Activated CD4-positive, alpha-beta memory T cell treated with anti-CD3 and anti-CD28 coated beads for 36 hours (primary cell): ENCODE measurements around the gene GDI1. TPM values are rescaled to one million over a fixed set of nuclear protein-coding genes. Genes with fewer than 3 reads are reported as not detected.

Experiments
- CTCF ChIA-PET: fragments of 350-600 bp; sonication (Branson Sonifier 250); formaldehyde crosslinking; loops from one replicate; lab custom pipeline; 2021; ENCODE audit warnings: antibody characterized with exemption, inconsistent platforms; lab: Charles Lee
- POLR2A ChIA-PET: fragments of 350-600 bp; sonication (Branson Sonifier 250); formaldehyde crosslinking; loops from one replicate; lab custom pipeline; 2021; ENCODE audit warnings: antibody characterized with exemption; lab: Charles Lee
- DNase-seq: peaks from one replicate; pipeline ENCODE4 v3.0.0-alpha.2; 2020
- H3K27ac Mint-ChIP-seq: one replicate; pipeline ENCODE4 v1.8.0; 2021; ENCODE audit warnings: mixed read lengths
- H3K27me3 Mint-ChIP-seq: one replicate; pipeline ENCODE4 v1.8.0; 2021; ENCODE audit warnings: mixed read lengths
- H3K36me3 Mint-ChIP-seq: one replicate; pipeline ENCODE4 v1.8.0; 2021; ENCODE audit warnings: mixed read lengths
- H3K4me1 Mint-ChIP-seq: one replicate; pipeline ENCODE4 v1.8.0; 2021; ENCODE audit warnings: low read depth, mixed read lengths
- H3K4me3 Mint-ChIP-seq: one replicate; pipeline ENCODE4 v1.8.0; 2021; ENCODE audit warnings: mild to moderate bottlenecking, mixed read lengths
- H3K9me3 Mint-ChIP-seq: one replicate; pipeline ENCODE4 v1.8.0; 2021; ENCODE audit warnings: mixed read lengths
- intact Hi-C: fragments of 100-400 bp; cut with micrococcal nuclease; formaldehyde crosslinking; loops from one replicate; pipeline ENCODE4 v1.15.1; 2023
- total RNA-seq, 2 experiments: library from RNA; stranded (reverse); gene quantifications; one replicate each; pipeline ENCODE4 v1.2.3, GENCODE V29; 2021

The GDI1 gene
- total RNA-seq, 2 experiments from 2014 or later = 119 to 121 TPM

DNA sequence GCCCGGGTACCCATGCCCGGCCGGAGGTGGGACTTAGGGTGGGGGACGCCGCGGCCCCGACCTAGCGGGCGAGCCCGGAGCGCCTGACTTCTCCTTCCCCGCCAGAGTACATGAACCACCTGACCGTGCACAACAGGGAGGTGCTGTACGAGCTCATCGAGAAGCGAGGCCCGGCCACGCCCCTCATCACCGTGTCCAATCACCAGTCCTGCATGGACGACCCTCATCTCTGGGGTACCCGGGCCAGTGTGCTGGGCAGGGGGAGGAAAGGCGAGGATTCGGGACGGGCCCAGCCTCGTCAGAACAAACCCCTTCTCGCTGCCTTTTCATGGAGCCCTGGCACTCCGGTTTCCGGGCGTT, 25.0 kb upstream of the GDI1 start:
- H3K27ac Mint-ChIP-seq = peak overlapping the region; percentile 80
- no peaks in the 10 kb centered on the region for H3K27me3 Mint-ChIP-seq
- H3K4me3 Mint-ChIP-seq = peak overlapping the region; percentile 80
- POLR2A ChIA-PET = interaction anchor here (0.6 to 2.8 kb wide), 7 partner anchors 12 to 410 kb away, joined by 3 to 35 read pairs (median 4); partner anchors contain the start of genes ATP6AP1, RPL10 and UBL4A
- H3K36me3 Mint-ChIP-seq = peaks cover 8% of the 10 kb centered on the region
- intact Hi-C loops = no loop called here
- CTCF ChIA-PET = interaction anchor here (0.9 to 1.8 kb wide), 4 partner anchors 13 to 115 kb away, joined by 3 to 8 read pairs (median 3); partner anchors contain the start of gene RPL10
- H3K4me1 Mint-ChIP-seq = peaks cover 16% of the 10 kb centered on the region
- DNase-seq = peak; percentile 74
- no peaks in the 10 kb centered on the region for H3K9me3 Mint-ChIP-seq

- Mint-ChIP-seq H3K36me3 (peaks cover 8% of the 10 kb centered on the region), H3K27me3 (no peaks in the 10 kb centered on the region), H3K9me3 (no peaks in the 10 kb centered on the region), H3K27ac (peak overlapping the region; percentile 80), H3K4me3 (peak overlapping the region; percentile 80), H3K4me1 (peaks cover 16% of the 10 kb centered on the region)
- POLR2A ChIA-PET = interaction anchor here (0.6 to 2.8 kb wide), 7 partner anchors 12 to 410 kb away, joined by 3 to 35 read pairs (median 4); partner anchors contain the start of genes ATP6AP1, RPL10 and UBL4A
- DNase-seq = peak; percentile 57
- CTCF ChIA-PET = interaction anchor here (0.9 to 1.8 kb wide), 4 partner anchors 14 to 114 kb away, joined by 3 to 8 read pairs (median 3); partner anchors contain the start of gene RPL10
- intact Hi-C loops = no loop called here
Observed at GRCh38 chrX:154412468-154412867, 24.5 kb upstream of the GDI1 start.

DNA sequence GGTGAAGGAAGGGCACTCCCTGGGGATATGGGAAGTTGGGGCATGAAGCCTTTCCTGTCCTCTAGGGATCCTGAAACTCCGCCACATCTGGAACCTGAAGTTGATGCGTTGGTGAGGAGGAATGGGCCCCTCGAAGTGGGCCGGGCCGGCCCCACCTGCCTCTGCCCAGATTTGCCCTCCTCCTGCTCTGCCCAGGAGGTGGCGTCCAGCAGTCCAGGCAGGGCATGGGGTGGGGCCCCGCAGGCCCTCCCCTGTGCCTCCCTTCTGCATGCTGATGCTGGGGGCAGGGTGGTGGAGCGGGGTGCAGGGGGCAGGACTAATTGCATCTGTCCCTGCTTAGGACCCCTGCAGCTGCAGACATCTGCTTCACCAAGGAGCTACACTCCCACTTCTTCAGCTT, 23.8 kb upstream of the GDI1 start:
- POLR2A ChIA-PET = interaction anchor here (1.8 to 2.8 kb wide), 2 partner anchors 13 to 74 kb away, joined by 4 to 35 read pairs; partner anchors contain the start of genes RPL10 and UBL4A

GRCh38 chrX:154417157-154417556, 19.8 kb upstream of the GDI1 start:
- Mint-ChIP-seq H3K4me1 (peaks cover 5% of the 10 kb centered on the region), H3K36me3 (peaks cover 6% of the 10 kb centered on the region), H3K27me3 (no peaks in the 10 kb centered on the region), H3K27ac (no peak overlapping the region), H3K9me3 (no peaks in the 10 kb centered on the region), H3K4me3 (no peak overlapping the region)
- intact Hi-C loops = no loop called here
- POLR2A ChIA-PET = interaction anchor here (0.6 kb wide), 1 partner anchor 108 kb away, joined by 3 read pairs; no protein-coding TSS in a partner anchor
- DNase-seq = no peak
- CTCF ChIA-PET = no interaction called here

More for the DNA sequence above, 23.8 kb upstream of the GDI1 start:
- intact Hi-C loops = no loop called here
- no peak for DNase-seq
- Mint-ChIP-seq H3K36me3 (peaks cover 8% of the 10 kb centered on the region), H3K27me3 (no peaks in the 10 kb centered on the region), H3K27ac (peak overlapping the region; percentile 80), H3K4me1 (peaks cover 16% of the 10 kb centered on the region), H3K4me3 (no peak overlapping the region), H3K9me3 (no peaks in the 10 kb centered on the region)
- CTCF ChIA-PET = interaction anchor here (1.7 to 1.8 kb wide), 2 partner anchors 14 kb away, joined by 3 to 8 read pairs; partner anchors contain the start of gene RPL10

DNA sequence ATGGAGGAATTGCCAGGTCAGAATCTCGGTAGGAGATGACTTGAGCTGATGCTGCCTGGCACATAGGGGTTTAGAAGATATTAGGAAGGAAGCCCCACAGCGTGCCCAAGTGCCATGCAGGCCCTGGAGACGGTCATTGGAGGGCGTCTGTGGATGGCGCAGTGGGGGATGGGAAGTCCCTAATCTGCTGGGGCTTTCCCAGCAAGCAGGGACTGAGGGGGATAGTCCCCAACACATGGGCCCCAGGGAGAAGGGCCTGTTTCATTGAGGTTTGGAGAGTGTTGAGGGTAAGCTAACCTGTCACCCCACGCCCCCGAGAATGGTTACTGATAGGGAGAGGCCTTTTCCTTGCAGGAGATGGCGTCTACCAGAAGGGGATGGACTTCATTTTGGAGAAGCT, 17.8 kb upstream of the GDI1 start:
- CTCF ChIA-PET = interaction anchor here (0.6 kb wide), 1 partner anchor 23 kb away, joined by 3 read pairs; no protein-coding TSS in a partner anchor
- no peak overlapping the region for H3K4me3 Mint-ChIP-seq

DNA sequence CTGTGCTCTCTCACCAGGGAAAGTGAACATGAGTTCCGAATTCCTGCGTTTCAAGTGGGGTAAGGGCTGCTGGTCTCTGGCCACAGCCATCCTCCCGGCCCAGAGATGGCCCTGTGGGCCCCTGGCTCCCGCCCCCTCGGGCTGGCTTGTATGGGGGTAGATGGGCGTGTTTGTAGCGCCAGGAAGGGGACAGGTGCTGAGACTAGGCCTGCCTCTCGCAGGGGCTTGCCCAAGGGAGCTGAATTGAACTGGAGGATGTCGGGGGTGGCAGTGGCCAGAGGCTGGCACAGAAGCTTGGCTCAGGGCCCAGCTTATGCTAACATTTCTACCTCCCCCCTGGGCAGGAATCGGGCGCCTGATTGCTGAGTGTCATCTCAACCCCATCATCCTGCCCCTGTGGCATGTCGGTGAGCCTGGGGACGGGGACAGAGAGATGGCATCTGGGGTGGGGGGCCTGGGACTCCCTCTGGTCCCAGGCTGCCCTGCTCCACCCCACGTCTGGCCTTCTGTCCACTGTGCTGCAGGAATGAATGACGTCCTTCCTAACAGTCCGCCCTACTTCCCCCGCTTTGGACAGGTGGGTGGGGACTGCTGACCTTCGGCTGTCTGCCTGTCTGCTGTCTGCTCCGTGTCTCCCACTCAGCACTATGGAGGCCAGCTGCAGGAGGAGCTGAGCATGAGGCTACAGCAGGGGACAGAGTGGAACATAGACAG, 17.1 kb upstream of the GDI1 start:
- peaks cover 4% of the 10 kb centered on the region for H3K36me3 Mint-ChIP-seq
- DNase-seq = no peak
- ChIA-PET POLR2A (interaction anchor here (1.1 kb wide), 1 partner anchor 7 kb away, joined by 3 read pairs; no protein-coding TSS in a partner anchor), CTCF (no interaction called here)
- H3K27ac Mint-ChIP-seq = no peak overlapping the region
- no peaks in the 10 kb centered on the region for H3K4me1 Mint-ChIP-seq
- no peaks in the 10 kb centered on the region for H3K9me3 Mint-ChIP-seq
- intact Hi-C loops = no loop called here
- H3K4me3 Mint-ChIP-seq = no peak overlapping the region
- no peaks in the 10 kb centered on the region for H3K27me3 Mint-ChIP-seq

More for the DNA sequence above, 17.8 kb upstream of the GDI1 start:
- H3K27me3 Mint-ChIP-seq = no peaks in the 10 kb centered on the region
- POLR2A ChIA-PET = interaction anchor here (1.1 kb wide), 1 partner anchor 8 kb away, joined by 3 read pairs; no protein-coding TSS in a partner anchor
- H3K9me3 Mint-ChIP-seq = no peaks in the 10 kb centered on the region
- peaks cover 4% of the 10 kb centered on the region for H3K36me3 Mint-ChIP-seq
- no peak overlapping the region for H3K27ac Mint-ChIP-seq
- no peaks in the 10 kb centered on the region for H3K4me1 Mint-ChIP-seq
- intact Hi-C loops = no loop called here
- no peak for DNase-seq

DNA sequence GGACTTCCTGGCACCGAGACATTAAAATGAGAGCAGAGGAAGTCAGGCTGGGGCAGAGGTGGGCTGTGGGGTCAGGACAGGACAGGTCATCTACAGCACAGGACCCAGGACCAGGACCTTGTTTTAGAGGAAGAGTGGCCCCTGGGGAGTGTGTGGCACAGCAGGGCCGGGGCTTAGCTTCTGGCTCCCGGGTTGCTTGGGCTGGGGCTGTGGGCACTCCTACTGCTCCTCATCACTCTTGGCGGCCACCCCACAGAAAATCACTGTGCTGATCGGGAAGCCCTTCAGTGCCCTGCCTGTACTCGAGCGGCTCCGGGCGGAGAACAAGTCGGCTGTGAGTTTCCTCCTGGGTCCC, 16.6 kb upstream of the GDI1 start:
- no peak for DNase-seq
- intact Hi-C loops = no loop called here
- no peaks in the 10 kb centered on the region for H3K4me1 Mint-ChIP-seq
- peaks cover 2% of the 10 kb centered on the region for H3K36me3 Mint-ChIP-seq
- no peak overlapping the region for H3K27ac Mint-ChIP-seq
- CTCF ChIA-PET = no interaction called here
- H3K4me3 Mint-ChIP-seq = no peak overlapping the region
- POLR2A ChIA-PET = interaction anchor here (0.8 kb wide), 1 partner anchor 22 kb away, joined by 3 read pairs; the partner anchor contains the start of gene RPL10
- no peaks in the 10 kb centered on the region for H3K9me3 Mint-ChIP-seq
- H3K27me3 Mint-ChIP-seq = no peaks in the 10 kb centered on the region

- peak overlapping the region; percentile 54 for H3K27ac Mint-ChIP-seq
- H3K4me3 Mint-ChIP-seq = peak overlapping the region; percentile 77
- no peak for DNase-seq
- POLR2A ChIA-PET = interaction anchor here (1.0 to 2.1 kb wide), 2 partner anchors 8 to 15 kb away, joined by 3 to 4 read pairs; no protein-coding TSS in a partner anchor
- intact Hi-C loops = no loop called here
- H3K27me3 Mint-ChIP-seq = no peaks in the 10 kb centered on the region
- CTCF ChIA-PET = interaction anchor here (0.7 to 1.9 kb wide), 3 partner anchors 13 to 54 kb away, joined by 3 to 7 read pairs (median 3); no protein-coding TSS in a partner anchor
- H3K9me3 Mint-ChIP-seq = no peaks in the 10 kb centered on the region
- H3K36me3 Mint-ChIP-seq = peaks cover 2% of the 10 kb centered on the region
- peaks cover 17% of the 10 kb centered on the region for H3K4me1 Mint-ChIP-seq
Observed at GRCh38 chrX:154426916-154427770, 9.8 kb upstream of the GDI1 start.

- CTCF ChIA-PET = interaction anchor here (0.9 to 1.9 kb wide), 4 partner anchors 17 to 99 kb away, joined by 3 to 7 read pairs (median 4); partner anchors contain the start of gene RPL10
Observed at GRCh38 chrX:154428176-154429171, 8.5 kb upstream of the GDI1 start, which contains the start of gene ATP6AP1. Gene ATP6AP1, plus strand, starts transcription at chrX:154428677. Its CDS starts 16 bp downstream, at chrX:154428693.

DNA sequence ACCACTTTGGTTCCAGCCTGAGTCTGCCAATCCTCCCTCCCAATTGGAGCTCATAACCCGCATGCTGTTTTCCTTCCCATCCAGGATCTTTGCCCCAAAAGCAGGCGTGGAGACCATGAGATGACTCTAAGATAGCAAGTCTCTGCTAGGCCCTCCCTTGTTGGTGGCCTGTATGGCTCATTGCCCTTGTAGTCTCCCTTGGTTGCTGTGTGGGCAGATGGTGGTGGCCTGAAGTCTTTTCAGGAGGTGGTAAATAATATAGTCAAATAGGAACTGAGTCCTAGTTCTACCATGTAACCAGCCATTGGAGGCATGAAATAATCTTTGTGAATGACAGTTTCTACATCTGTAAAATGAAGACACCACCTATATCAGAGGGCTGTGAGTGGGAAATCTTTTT, 7.2 kb upstream of the GDI1 start:
- Mint-ChIP-seq H3K36me3 (peaks cover 2% of the 10 kb centered on the region), H3K9me3 (no peaks in the 10 kb centered on the region), H3K4me3 (peak overlapping the region; percentile 77), H3K27ac (peak overlapping the region; percentile 69), H3K27me3 (no peaks in the 10 kb centered on the region), H3K4me1 (peaks cover 17% of the 10 kb centered on the region)
- peak; percentile 26 for DNase-seq
- ChIA-PET CTCF (interaction anchor here (0.9 to 1.6 kb wide), 3 partner anchors 18 to 97 kb away, joined by 3 to 5 read pairs (median 4); partner anchors contain the start of gene RPL10), POLR2A (interaction anchor here (1.0 to 1.5 kb wide), 4 partner anchors 9 to 30 kb away, joined by 3 to 6 read pairs (median 4); partner anchors contain the start of gene FAM50A)
- intact Hi-C loops = no loop called here

More at GRCh38 chrX:154428176-154429171, 8.5 kb upstream of the GDI1 start, which contains the start of gene ATP6AP1:
- POLR2A ChIA-PET = interaction anchor here (0.7 to 2.1 kb wide), 5 partner anchors 7 to 27 kb away, joined by 3 to 6 read pairs (median 4); partner anchors contain the start of genes FAM50A and TAFAZZIN
- peak within 1 kb of the TSS; percentile 69 for H3K27ac Mint-ChIP-seq
- DNase-seq = peak; percentile 94
- no peaks in the 10 kb centered on the region for H3K27me3 Mint-ChIP-seq
- peaks cover 17% of the 10 kb centered on the region for H3K4me1 Mint-ChIP-seq
- H3K9me3 Mint-ChIP-seq = no peaks in the 10 kb centered on the region
- H3K36me3 Mint-ChIP-seq = peaks cover 2% of the 10 kb centered on the region
- H3K4me3 Mint-ChIP-seq = peak within 1 kb of the TSS; percentile 77
- intact Hi-C loops = no loop called here
